GM21723 (cell line): ENCODE data around the gene EIF2A.
"Not testable (repeated sequence)": the region's sequence is repeated elsewhere in the genome, so short reads cannot be mapped to it uniquely, and the experiment has no call there.

Experiments
- ATAC-seq: cut with Tn5 transposase; IDR thresholded peaks from one replicate; pipeline ENCODE4 v1.9.1; 2021; ENCODE audit warnings: mild to moderate bottlenecking, moderate library complexity; ENCODE audit not compliant: unreplicated experiment

EIF2A gene

GRCh38 chr3:150546226-150547044, at the start of gene EIF2A, which contains the start of gene SERP1:
TSS of gene EIF2A (plus strand) at chr3:150546787. CDS start at chr3:150546803, 16 bp downstream.
TSS of gene SERP1 (minus strand) at chr3:150546496. CDS start at chr3:150546135, 361 bp downstream.
- peak; percentile 95 for ATAC-seq

- no peak for ATAC-seq
These were observed 48.6 kb upstream of the EIF2A start for GRCh38 chr3:150497956-150498355.

GRCh38 chr3:150500960-150501359, 45.6 kb upstream of the EIF2A start:
- not testable (repeated sequence) for ATAC-seq

- no peak for ATAC-seq
These were observed 43.0 kb upstream of the EIF2A start for GRCh38 chr3:150503402-150504099.

GRCh38 chr3:150504483-150504882, 42.1 kb upstream of the EIF2A start:
- no peak for ATAC-seq

GRCh38 chr3:150508401-150508800, 38.2 kb upstream of the EIF2A start:
- ATAC-seq = no peak

GRCh38 chr3:150509780-150510179, 36.8 kb upstream of the EIF2A start:
- no peak for ATAC-seq

- ATAC-seq = no peak
These were observed 35.3 kb upstream of the EIF2A start for GRCh38 chr3:150511122-150511821.

GRCh38 chr3:150515210-150515609, 31.4 kb upstream of the EIF2A start:
- no peak for ATAC-seq

- ATAC-seq = no peak
These were observed 27.6 kb upstream of the EIF2A start for GRCh38 chr3:150519026-150519425.

- ATAC-seq = no peak
These were observed 26.2 kb upstream of the EIF2A start for GRCh38 chr3:150520408-150520807.

GRCh38 chr3:150521463-150521862, 25.1 kb upstream of the EIF2A start:
- ATAC-seq = no peak

GRCh38 chr3:150523538-150523937, 23.0 kb upstream of the EIF2A start:
- no peak for ATAC-seq

GRCh38 chr3:150527464-150528255, 18.9 kb upstream of the EIF2A start:
- no peak for ATAC-seq

GRCh38 chr3:150528354-150528797, 18.2 kb upstream of the EIF2A start:
- ATAC-seq = no peak

GRCh38 chr3:150531775-150532174, 14.8 kb upstream of the EIF2A start:
- ATAC-seq = no peak

GRCh38 chr3:150535204-150535603, 11.4 kb upstream of the EIF2A start:
- no peak for ATAC-seq

GRCh38 chr3:150538324-150539208, 8.0 kb upstream of the EIF2A start:
- ATAC-seq = no peak

- ATAC-seq = no peak
These were observed 6.3 kb upstream of the EIF2A start for GRCh38 chr3:150540297-150540696.

GRCh38 chr3:150540991-150541390, 5.6 kb upstream of the EIF2A start:
- ATAC-seq = no peak
